Measurements from ENCODE around the gene AMACR. TPM values are rescaled to one million over a fixed set of nuclear protein-coding genes. Genes with fewer than 3 reads are reported as not detected.

AMACR gene
- polyA plus RNA-seq, 4 donors = 13.0 to 168 (median 22.4) TPM

DNA sequence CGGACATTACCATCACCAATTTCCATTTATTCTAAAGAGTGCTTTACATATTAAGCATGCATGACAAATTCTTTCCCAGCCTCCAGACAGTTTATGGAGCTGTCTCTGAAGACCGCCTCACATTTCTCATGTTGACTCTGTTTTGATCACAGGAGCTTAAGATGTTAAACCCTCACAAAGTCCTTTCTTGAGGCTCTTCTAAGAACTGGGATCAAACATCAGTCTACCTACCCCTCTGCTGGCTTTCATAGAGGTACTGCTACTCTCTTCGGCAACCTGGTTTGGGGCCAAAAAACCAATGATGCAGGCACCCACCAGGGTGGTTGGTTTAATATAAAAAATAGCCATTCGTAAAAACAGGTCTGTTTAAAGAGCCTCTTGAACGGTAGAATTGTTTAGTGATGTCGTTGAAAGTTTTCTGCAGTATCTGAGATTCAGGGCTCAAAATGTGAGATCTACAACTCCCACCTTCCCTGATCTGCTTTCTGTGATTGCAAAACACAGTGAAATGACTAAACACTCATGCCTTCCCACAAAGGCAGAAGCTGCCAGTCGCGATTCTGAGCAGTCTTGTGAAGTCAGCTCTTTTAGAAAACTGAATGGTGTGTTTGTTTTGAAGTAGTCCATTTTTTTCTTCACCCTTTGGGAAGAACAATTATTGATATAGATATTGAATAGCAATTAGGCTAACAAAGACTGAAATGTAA is 68.1 kb downstream of the AMACR start:
- DNase-seq = no peak
- peaks cover 0 to 75% (median 41%) of the 10 kb centered on the region in 3 donors for H3K27me3 ChIP-seq (ENCODE audit: control insufficient read depth in 3 of 3, insufficient read depth in 3 of 3, low read length in 3 of 3)
- no peaks in the 10 kb centered on the region for H3K9me3 ChIP-seq (ENCODE audit: control insufficient read depth in 2 of 2, insufficient read depth in 1 of 2, low read depth in 1 of 2, low read length in 1 of 2)
- H3K4me1 ChIP-seq (ENCODE audit: control insufficient read depth in 3 of 3, insufficient read depth in 2 of 3, low read depth in 1 of 3, low read length in 2 of 3) = peaks cover 0 to 3% (median 0%) of the 10 kb centered on the region in 3 donors
- no peaks in the 10 kb centered on the region for H3K36me3 ChIP-seq (ENCODE audit: control insufficient read depth in 3 of 3, insufficient read depth in 2 of 3, low read depth in 1 of 3, low read length in 3 of 3)
- no peak overlapping the region for H3K27ac ChIP-seq (ENCODE audit: low read depth in 1 of 3, low read length in 2 of 3)
- H3K4me3 ChIP-seq (ENCODE audit: low read depth in 1 of 3, low read length in 3 of 3) = no peak overlapping the region
- no peak for FAIRE-seq
- WGBS, 3 donors = 77 to 81% (median 77%) methylated on average over 8 of the region's 8 CpGs

DNA sequence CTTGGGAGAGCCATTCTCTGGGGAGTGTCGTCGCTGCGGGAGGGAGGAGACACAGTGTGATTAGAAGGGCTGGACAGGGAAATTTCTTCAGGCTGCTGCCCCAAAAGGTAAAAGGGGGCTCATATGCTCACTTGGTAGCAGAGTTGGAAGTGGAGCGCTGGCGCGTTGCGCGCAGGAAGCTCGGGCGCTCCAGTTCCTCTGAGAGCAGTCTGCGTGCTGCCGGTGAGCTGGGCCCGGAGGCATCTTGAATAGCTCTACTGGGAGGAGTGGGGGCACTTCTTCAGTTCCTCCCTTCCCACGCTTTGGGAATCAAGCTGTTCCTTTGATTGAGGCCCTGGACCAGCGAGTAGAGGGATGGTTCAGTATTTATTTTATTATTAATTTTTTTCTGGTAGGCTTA is 69.0 kb downstream of the AMACR start:
- WGBS, 3 donors = 14 to 61% (median 36%) methylated on average over 15 of the region's 15 CpGs
- no peak overlapping the region for H3K4me3 ChIP-seq (ENCODE audit: low read depth in 1 of 3, low read length in 3 of 3)
- H3K27me3 ChIP-seq (ENCODE audit: control insufficient read depth in 3 of 3, insufficient read depth in 3 of 3, low read length in 3 of 3) = peaks cover 0 to 73% (median 37%) of the 10 kb centered on the region in 3 donors
- FAIRE-seq (no peak), DNase-seq (no peak)
- H3K36me3 ChIP-seq (ENCODE audit: control insufficient read depth in 3 of 3, insufficient read depth in 2 of 3, low read depth in 1 of 3, low read length in 3 of 3) = no peaks in the 10 kb centered on the region
- H3K9me3 ChIP-seq (ENCODE audit: control insufficient read depth in 2 of 2, insufficient read depth in 1 of 2, low read depth in 1 of 2, low read length in 1 of 2) = no peaks in the 10 kb centered on the region
- no peak overlapping the region for H3K27ac ChIP-seq (ENCODE audit: low read depth in 1 of 3, low read length in 2 of 3)
- peaks cover 0 to 3% (median 0%) of the 10 kb centered on the region in 3 donors for H3K4me1 ChIP-seq (ENCODE audit: control insufficient read depth in 3 of 3, insufficient read depth in 2 of 3, low read depth in 1 of 3, low read length in 2 of 3)

DNA sequence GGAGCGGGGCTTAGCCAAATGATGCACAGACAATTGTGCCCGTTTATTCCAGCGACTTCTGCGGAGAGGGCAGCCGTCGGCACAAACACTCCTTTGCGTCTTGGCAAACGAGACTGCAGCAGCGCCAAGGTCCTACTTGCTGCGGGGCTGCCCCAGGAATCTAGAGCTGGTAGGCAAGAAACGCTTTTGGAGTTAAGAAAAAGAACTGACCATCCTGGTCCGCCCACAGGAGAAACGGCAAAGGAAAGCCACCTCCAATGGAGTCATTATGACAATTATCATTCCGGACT is 69.4 kb downstream of the AMACR start:
- Histone ChIP-seq H3K9me3 (ENCODE audit: control insufficient read depth in 2 of 2, insufficient read depth in 1 of 2, low read depth in 1 of 2, low read length in 1 of 2) (no peaks in the 10 kb centered on the region), H3K4me3 (ENCODE audit: low read depth in 1 of 3, low read length in 3 of 3) (no peak overlapping the region), H3K27ac (ENCODE audit: low read depth in 1 of 3, low read length in 2 of 3) (no peak overlapping the region), H3K27me3 (ENCODE audit: control insufficient read depth in 3 of 3, insufficient read depth in 3 of 3, low read length in 3 of 3) (peaks cover 0 to 73% (median 37%) of the 10 kb centered on the region in 3 donors), H3K4me1 (ENCODE audit: control insufficient read depth in 3 of 3, insufficient read depth in 2 of 3, low read depth in 1 of 3, low read length in 2 of 3) (peaks cover 0 to 3% (median 0%) of the 10 kb centered on the region in 3 donors), H3K36me3 (ENCODE audit: control insufficient read depth in 3 of 3, insufficient read depth in 2 of 3, low read depth in 1 of 3, low read length in 3 of 3) (no peaks in the 10 kb centered on the region)
- DNase-seq (no peak), FAIRE-seq (no peak)
- WGBS, 3 donors = 25 to 47% (median 38%) methylated on average over 14 of the region's 14 CpGs

DNA sequence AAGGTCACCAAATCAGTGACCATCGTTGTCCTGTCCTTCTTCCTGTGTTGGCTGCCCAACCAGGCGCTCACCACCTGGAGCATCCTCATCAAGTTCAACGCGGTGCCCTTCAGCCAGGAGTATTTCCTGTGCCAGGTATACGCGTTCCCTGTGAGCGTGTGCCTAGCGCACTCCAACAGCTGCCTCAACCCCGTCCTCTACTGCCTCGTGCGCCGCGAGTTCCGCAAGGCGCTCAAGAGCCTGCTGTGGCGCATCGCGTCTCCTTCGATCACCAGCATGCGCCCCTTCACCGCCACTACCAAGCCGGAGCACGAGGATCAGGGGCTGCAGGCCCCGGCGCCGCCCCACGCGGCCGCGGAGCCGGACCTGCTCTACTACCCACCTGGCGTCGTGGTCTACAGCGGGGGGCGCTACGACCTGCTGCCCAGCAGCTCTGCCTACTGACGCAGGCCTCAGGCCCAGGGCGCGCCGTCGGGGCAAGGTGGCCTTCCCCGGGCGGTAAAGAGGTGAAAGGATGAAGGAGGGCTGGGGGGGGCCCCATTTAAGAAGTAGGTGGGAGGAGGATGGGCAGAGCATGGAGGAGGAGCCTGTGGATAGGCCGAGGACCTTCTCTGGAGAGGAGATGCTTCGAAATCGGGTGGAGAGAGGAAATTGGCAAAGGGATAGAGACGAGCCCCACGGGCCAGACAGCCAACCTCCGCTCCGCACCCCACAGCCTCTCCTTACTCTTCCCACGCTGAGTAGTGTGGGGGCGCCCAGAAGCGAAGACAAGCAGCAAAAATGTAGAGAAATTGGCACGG is 69.9 kb downstream of the AMACR start:
- Histone ChIP-seq H3K4me3 (ENCODE audit: low read depth in 1 of 3, low read length in 3 of 3) (no peak overlapping the region), H3K9me3 (ENCODE audit: control insufficient read depth in 2 of 2, insufficient read depth in 1 of 2, low read depth in 1 of 2, low read length in 1 of 2) (no peaks in the 10 kb centered on the region), H3K27me3 (ENCODE audit: control insufficient read depth in 3 of 3, insufficient read depth in 3 of 3, low read length in 3 of 3) (peaks cover 0 to 73% (median 37%) of the 10 kb centered on the region in 3 donors), H3K4me1 (ENCODE audit: control insufficient read depth in 3 of 3, insufficient read depth in 2 of 3, low read depth in 1 of 3, low read length in 2 of 3) (peaks cover 0 to 3% (median 0%) of the 10 kb centered on the region in 3 donors), H3K36me3 (ENCODE audit: control insufficient read depth in 3 of 3, insufficient read depth in 2 of 3, low read depth in 1 of 3, low read length in 3 of 3) (no peaks in the 10 kb centered on the region), H3K27ac (ENCODE audit: low read depth in 1 of 3, low read length in 2 of 3) (no peak overlapping the region)
- DNase-seq = no peak
- WGBS, 3 donors = 23 to 53% (median 50%) methylated on average over 51 to 54 of the region's 54 CpGs
- no peak for FAIRE-seq

DNA sequence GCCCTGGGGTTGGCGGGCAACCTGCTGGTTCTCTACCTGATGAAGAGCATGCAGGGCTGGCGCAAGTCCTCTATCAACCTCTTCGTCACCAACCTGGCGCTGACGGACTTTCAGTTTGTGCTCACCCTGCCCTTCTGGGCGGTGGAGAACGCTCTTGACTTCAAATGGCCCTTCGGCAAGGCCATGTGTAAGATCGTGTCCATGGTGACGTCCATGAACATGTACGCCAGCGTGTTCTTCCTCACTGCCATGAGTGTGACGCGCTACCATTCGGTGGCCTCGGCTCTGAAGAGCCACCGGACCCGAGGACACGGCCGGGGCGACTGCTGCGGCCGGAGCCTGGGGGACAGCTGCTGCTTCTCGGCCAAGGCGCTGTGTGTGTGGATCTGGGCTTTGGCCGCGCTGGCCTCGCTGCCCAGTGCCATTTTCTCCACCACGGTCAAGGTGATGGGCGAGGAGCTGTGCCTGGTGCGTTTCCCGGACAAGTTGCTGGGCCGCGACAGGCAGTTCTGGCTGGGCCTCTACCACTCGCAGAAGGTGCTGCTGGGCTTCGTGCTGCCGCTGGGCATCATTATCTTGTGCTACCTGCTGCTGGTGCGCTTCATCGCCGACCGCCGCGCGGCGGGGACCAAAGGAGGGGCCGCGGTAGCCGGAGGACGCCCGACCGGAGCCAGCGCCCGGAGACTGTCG is 70.7 kb downstream of the AMACR start:
- Histone ChIP-seq H3K9me3 (ENCODE audit: control insufficient read depth in 2 of 2, insufficient read depth in 1 of 2, low read depth in 1 of 2, low read length in 1 of 2) (no peaks in the 10 kb centered on the region), H3K4me3 (ENCODE audit: low read depth in 1 of 3, low read length in 3 of 3) (no peak overlapping the region), H3K27ac (ENCODE audit: low read depth in 1 of 3, low read length in 2 of 3) (no peak overlapping the region), H3K27me3 (ENCODE audit: control insufficient read depth in 3 of 3, insufficient read depth in 3 of 3, low read length in 3 of 3) (peaks cover 0 to 68% (median 35%) of the 10 kb centered on the region in 3 donors), H3K4me1 (ENCODE audit: control insufficient read depth in 3 of 3, insufficient read depth in 2 of 3, low read depth in 1 of 3, low read length in 2 of 3) (peaks cover 0 to 3% (median 0%) of the 10 kb centered on the region in 3 donors), H3K36me3 (ENCODE audit: control insufficient read depth in 3 of 3, insufficient read depth in 2 of 3, low read depth in 1 of 3, low read length in 3 of 3) (no peaks in the 10 kb centered on the region)
- WGBS, 3 donors = 34 to 62% (median 59%) methylated on average over 52 to 54 of the region's 54 CpGs
- FAIRE-seq (no peak), DNase-seq (no peak)

DNA sequence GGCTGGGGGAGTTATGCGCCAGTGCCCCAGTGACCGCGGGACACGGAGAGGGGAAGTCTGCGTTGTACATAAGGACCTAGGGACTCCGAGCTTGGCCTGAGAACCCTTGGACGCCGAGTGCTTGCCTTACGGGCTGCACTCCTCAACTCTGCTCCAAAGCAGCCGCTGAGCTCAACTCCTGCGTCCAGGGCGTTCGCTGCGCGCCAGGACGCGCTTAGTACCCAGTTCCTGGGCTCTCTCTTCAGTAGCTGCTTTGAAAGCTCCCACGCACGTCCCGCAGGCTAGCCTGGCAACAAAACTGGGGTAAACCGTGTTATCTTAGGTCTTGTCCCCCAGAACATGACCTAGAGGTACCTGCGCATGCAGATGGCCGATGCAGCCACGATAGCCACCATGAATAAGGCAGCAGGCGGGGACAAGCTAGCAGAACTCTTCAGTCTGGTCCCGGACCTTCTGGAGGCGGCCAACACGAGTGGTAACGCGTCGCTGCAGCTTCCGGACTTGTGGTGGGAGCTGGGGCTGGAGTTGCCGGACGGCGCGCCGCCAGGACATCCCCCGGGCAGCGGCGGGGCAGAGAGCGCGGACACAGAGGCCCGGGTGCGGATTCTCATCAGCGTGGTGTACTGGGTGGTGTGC is 71.4 kb downstream of the AMACR start, which contains the start of gene RXFP3:
Gene RXFP3 (plus strand): TSS at position 6 of the 636 bp plus-strand sequence. CDS start 355 bp downstream, at position 361.
- Histone ChIP-seq H3K27me3 (ENCODE audit: control insufficient read depth in 3 of 3, insufficient read depth in 3 of 3, low read length in 3 of 3) (peaks cover 0 to 61% (median 33%) of the 10 kb centered on the region in 3 donors), H3K4me1 (ENCODE audit: control insufficient read depth in 3 of 3, insufficient read depth in 2 of 3, low read depth in 1 of 3, low read length in 2 of 3) (peaks cover 0 to 3% (median 0%) of the 10 kb centered on the region in 3 donors), H3K27ac (ENCODE audit: low read depth in 1 of 3, low read length in 2 of 3) (no peak within 1 kb of the TSS), H3K36me3 (ENCODE audit: control insufficient read depth in 3 of 3, insufficient read depth in 2 of 3, low read depth in 1 of 3, low read length in 3 of 3) (no peaks in the 10 kb centered on the region), H3K4me3 (ENCODE audit: low read depth in 1 of 3, low read length in 3 of 3) (peak within 1 kb of the TSS in 1 of 3 donors; percentile 16), H3K9me3 (ENCODE audit: control insufficient read depth in 2 of 2, insufficient read depth in 1 of 2, low read depth in 1 of 2, low read length in 1 of 2) (no peaks in the 10 kb centered on the region)
- 10 to 27% (median 26%) methylated on average over 45 of the region's 45 CpGs for WGBS, 3 donors
- DNase-seq = peak in 1 of 2 donors; percentile 23
- FAIRE-seq = no peak

All from small intestine (tissue), 7 donors.